GM21423 (cell line): ENCODE data around the gene SLC22A7.
A peak's percentile ranks its signal among the peaks of the same experiment; 100 is the strongest.

Source experiments
- ATAC-seq: cut with Tn5 transposase; IDR thresholded peaks from one replicate; pipeline ENCODE4 v1.9.1; 2021; ENCODE audit warnings: mild to moderate bottlenecking, moderate library complexity; ENCODE audit not compliant: unreplicated experiment

The SLC22A7 gene

GRCh38 chr6:43297644-43298564 lies at the start of gene SLC22A7:
TSS of gene SLC22A7 (plus strand) at chr6:43298260. CDS start at chr6:43298359, 99 bp downstream.
- no peak for ATAC-seq

GRCh38 chr6:43248791-43249190 lies 49.3 kb upstream of the SLC22A7 start:
- no peak for ATAC-seq

- ATAC-seq = no peak
Measured at GRCh38 chr6:43250992-43251373, 47.1 kb upstream of the SLC22A7 start.

GRCh38 chr6:43253401-43253800 lies 44.7 kb upstream of the SLC22A7 start:
- no peak for ATAC-seq

- ATAC-seq = no peak
Measured at GRCh38 chr6:43254138-43254817, 43.8 kb upstream of the SLC22A7 start.

- no peak for ATAC-seq
Measured at GRCh38 chr6:43254846-43255245, 43.2 kb upstream of the SLC22A7 start.

GRCh38 chr6:43255408-43256054 lies 42.5 kb upstream of the SLC22A7 start:
- no peak for ATAC-seq

GRCh38 chr6:43256670-43257366 lies 41.2 kb upstream of the SLC22A7 start:
- no peak for ATAC-seq

GRCh38 chr6:43257367-43258145 lies 40.5 kb upstream of the SLC22A7 start:
- ATAC-seq = no peak

- no peak for ATAC-seq
Measured at GRCh38 chr6:43258180-43258579, 39.9 kb upstream of the SLC22A7 start.

- no peak for ATAC-seq
Measured at GRCh38 chr6:43258807-43259686, 39.0 kb upstream of the SLC22A7 start.

- ATAC-seq = no peak
Measured at GRCh38 chr6:43260791-43261190, 37.3 kb upstream of the SLC22A7 start.

- no peak for ATAC-seq
Measured at GRCh38 chr6:43261198-43261597, 36.9 kb upstream of the SLC22A7 start.

- ATAC-seq = no peak
Measured at GRCh38 chr6:43262000-43262779, 35.9 kb upstream of the SLC22A7 start.

GRCh38 chr6:43262780-43263313 lies 35.2 kb upstream of the SLC22A7 start:
- no peak for ATAC-seq

- peak; percentile 81 for ATAC-seq
Measured at GRCh38 chr6:43263314-43264178, 34.5 kb upstream of the SLC22A7 start.

GRCh38 chr6:43264599-43265145 lies 33.4 kb upstream of the SLC22A7 start:
- no peak for ATAC-seq
